Measurements from ENCODE around the gene ALOX15.

The ALOX15 gene

DNA sequence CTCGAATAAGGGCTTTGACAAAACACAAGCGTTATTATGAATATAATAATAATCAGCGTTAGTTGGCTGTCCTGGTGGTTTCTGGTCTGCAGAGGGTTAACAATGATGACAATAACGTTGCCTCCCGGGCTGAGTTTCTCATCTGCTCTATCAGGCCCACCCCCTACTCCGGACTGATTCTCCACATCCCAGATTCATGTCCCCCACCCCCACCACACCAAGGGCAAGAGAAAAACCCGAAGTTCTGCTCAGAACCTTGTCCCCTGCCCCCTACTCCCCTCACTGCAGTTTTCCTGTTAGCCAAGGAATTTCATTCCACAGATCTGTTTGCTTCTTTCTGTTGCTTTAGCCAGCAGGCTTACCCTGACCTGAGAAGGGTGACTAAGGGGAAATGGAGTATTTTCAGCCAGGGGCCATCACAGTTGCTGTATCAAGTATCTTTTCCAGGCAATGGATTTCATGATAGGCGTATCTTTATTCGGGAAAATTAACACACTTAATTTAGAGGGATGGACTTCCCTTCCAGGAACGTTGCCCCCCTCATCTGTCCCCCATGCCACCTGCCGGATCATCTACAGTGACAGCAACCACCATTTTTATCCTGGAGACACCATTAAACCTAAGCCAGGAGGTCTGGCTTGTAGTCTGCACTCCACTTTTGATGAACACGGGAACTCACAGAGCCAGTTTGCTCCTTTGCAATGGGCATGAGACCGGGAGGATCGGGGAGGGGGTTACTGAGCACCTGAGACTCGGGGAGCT, 23.7 kb downstream of the ALOX15 start:
- in situ Hi-C loops (cut with HindIII; ENCODE audit: low sequenced_read_pairs), result no loop called here
- TF ChIP-seq, protein P1, sequence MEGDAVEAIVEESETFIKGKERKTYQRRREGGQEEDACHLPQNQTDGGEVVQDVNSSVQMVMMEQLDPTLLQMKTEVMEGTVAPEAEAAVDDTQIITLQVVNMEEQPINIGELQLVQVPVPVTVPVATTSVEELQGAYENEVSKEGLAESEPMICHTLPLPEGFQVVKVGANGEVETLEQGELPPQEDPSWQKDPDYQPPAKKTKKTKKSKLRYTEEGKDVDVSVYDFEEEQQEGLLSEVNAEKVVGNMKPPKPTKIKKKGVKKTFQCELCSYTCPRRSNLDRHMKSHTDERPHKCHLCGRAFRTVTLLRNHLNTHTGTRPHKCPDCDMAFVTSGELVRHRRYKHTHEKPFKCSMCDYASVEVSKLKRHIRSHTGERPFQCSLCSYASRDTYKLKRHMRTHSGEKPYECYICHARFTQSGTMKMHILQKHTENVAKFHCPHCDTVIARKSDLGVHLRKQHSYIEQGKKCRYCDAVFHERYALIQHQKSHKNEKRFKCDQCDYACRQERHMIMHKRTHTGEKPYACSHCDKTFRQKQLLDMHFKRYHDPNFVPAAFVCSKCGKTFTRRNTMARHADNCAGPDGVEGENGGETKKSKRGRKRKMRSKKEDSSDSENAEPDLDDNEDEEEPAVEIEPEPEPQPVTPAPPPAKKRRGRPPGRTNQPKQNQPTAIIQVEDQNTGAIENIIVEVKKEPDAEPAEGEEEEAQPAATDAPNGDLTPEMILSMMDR (IDR thresholded peaks at IDR 0.05; ENCODE audit: low read depth, low read length, missing control alignments), result no peak
- no peak for DNase-seq (ENCODE audit: low read depth)
- H3K4me3 ChIP-seq (ENCODE audit: low read depth, low read length), result no peak overlapping the region

DNA sequence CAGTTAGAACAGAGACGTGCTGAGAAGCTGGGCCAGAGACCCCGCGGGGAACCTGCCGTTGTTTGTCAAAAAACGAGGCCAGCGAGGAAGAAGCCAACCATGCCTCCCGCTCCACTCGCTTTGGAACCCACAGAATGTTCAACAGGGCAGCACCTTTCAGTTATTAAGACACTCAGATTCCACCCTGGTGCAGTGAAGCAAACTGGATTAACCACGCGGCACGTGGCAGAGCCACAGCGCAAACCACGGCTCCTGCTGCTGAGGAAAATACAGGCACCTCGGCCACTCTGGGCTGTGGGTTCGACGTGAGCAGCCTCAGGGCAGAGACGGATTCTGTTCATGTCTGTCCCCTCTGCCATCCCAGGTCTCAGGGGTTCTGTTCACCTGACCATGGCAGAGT, 24.4 kb downstream of the ALOX15 start:
- no peak overlapping the region for H3K4me3 ChIP-seq (ENCODE audit: low read depth, low read length)
- TF ChIP-seq, protein P1 (IDR thresholded peaks at IDR 0.05; ENCODE audit: low read depth, low read length, missing control alignments), result no peak
- no peak for DNase-seq (ENCODE audit: low read depth)
- in situ Hi-C loops (cut with HindIII; ENCODE audit: low sequenced_read_pairs), result no loop called here

DNA sequence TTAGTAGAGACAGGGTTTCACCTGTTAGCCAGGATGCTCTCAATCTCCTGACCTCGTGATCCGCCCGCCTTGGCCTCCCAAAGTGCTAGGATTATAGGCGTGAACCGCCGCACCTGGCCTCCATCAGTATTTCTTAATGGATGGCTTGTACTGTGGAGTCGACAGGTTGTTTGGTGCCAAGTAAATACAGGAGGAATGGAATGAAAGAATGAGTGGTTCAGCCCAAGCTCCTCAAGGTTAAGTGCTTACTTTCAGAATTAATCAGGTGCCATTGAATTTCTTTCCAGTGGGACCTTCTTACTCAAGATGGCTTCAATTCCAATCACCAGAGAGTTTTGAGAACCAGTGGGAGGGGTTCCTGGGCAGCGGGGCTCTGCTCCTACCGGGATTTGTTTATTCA, 25.0 kb downstream of the ALOX15 start:
- no peak overlapping the region for H3K4me3 ChIP-seq (ENCODE audit: low read depth, low read length)
- in situ Hi-C loops (cut with HindIII; ENCODE audit: low sequenced_read_pairs), result no loop called here
- no peak for DNase-seq (ENCODE audit: low read depth)
- TF ChIP-seq, protein P1 (IDR thresholded peaks at IDR 0.05; ENCODE audit: low read depth, low read length, missing control alignments), result no peak

DNA sequence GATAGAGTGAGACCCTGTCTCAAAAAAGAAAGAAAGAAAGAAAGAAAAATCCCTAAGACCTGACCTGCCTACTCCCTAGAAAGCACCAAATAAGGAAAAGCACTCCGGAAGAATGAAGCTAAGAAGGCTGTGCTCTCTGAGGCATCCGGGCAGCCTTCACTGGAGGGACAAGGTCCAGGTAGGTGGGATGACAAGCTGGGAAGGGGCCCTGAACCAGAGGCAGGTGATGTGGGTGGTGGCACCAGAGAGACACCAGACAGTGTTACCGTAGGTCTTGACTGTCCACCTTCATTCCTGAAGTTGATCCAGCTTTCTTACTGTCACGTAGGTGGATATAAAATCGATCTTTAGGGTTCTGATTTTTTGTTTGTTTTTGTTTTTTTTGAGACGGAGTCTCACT, 30.8 kb downstream of the ALOX15 start:
- TF ChIP-seq, protein P1 (IDR thresholded peaks at IDR 0.05; ENCODE audit: low read depth, low read length, missing control alignments), result no peak
- DNase-seq (ENCODE audit: low read depth), result no peak

DNA sequence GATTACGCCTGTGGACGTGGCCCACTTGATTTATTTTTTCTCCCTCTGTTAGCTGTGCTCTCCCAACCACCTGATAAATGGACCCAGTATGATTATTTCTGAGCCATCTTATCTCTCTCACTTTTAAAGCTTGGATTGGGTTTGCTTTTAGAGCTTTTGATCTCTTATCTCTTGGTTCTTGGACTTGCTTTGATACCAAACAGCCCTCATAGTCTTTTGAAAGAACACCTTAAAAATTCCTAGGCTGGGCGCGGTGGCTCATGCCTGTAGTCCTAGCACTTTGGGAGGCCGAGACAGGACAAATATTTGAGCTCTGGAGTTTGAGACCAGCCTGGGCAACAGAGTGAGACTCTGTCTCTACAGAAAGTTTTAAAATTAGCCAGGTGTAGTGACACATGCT, 31.3 kb downstream of the ALOX15 start:
- TF ChIP-seq, protein P1 (IDR thresholded peaks at IDR 0.05; ENCODE audit: low read depth, low read length, missing control alignments), result no peak
- DNase-seq (ENCODE audit: low read depth), result no peak
- no peak overlapping the region for H3K4me3 ChIP-seq (ENCODE audit: low read depth, low read length)
- in situ Hi-C loops (cut with HindIII; ENCODE audit: low sequenced_read_pairs), result loop anchor here (5.0 kb wide), 1 partner anchor 73 kb away; no protein-coding TSS in a partner anchor

More for the DNA sequence above, 30.8 kb downstream of the ALOX15 start:
- in situ Hi-C loops (cut with HindIII; ENCODE audit: low sequenced_read_pairs), result loop anchor here (5.0 kb wide), 1 partner anchor 73 kb away; no protein-coding TSS in a partner anchor
- no peak overlapping the region for H3K4me3 ChIP-seq (ENCODE audit: low read depth, low read length)

DNA sequence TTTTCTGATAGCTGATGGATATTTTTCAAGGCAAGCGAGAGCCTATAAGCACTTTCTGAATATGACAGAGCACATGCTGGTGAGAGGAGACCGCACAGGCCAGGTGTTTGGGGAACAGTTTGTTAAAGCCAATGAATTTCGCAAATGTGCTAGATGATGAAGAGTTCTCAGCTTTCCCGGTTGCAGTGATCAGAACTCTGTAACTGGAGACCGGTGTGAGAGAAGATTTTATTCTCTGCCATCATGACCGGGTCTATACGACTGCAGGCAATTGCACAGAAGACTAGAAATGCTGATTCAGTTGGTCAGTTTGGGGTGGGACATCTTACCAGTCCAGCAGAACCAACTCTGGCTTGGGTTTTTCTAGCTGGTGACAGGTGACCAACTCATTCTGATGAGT, 31.7 kb downstream of the ALOX15 start:
- TF ChIP-seq, protein P1 (IDR thresholded peaks at IDR 0.05; ENCODE audit: low read depth, low read length, missing control alignments), result no peak
- no peak overlapping the region for H3K4me3 ChIP-seq (ENCODE audit: low read depth, low read length)
- in situ Hi-C loops (cut with HindIII; ENCODE audit: low sequenced_read_pairs), result loop anchor here (5.0 kb wide), 1 partner anchor 72 kb away; no protein-coding TSS in a partner anchor
- no peak for DNase-seq (ENCODE audit: low read depth)

Data from astrocyte of the cerebellum (primary cell).